IMR-90 (cell line): ENCODE data around the gene NEK9. TPM values are rescaled to one million over a fixed set of nuclear protein-coding genes. Genes with fewer than 3 reads are reported as not detected.
"Not testable (repeated sequence)": the region's sequence is repeated elsewhere in the genome, so short reads cannot be mapped to it uniquely, and the experiment has no call there.

ENCODE experiments used
- ATAC-seq: fragments of 200-7000 bp; cut with Tn5 transposase; 2 replicates; pipeline ENCODE4 v1.9.1; 2020; ENCODE audit warnings: low read depth, mild to moderate bottlenecking, moderate library complexity
- BruUV-seq: library from RNA; stranded (reverse); fragments of 400-500 nt; replicated peaks from 2 replicates; lab custom pipeline; 2021; lab: Mats Ljungman, UMichigan
- CTCF ChIA-PET: fragments of 300-600 bp; formaldehyde crosslinking; extraction: SDS; loops from one replicate; lab custom pipeline; 2021; ENCODE audit warnings: antibody characterized with exemption; lab: Yijun Ruan, JAX
- POLR2A ChIA-PET: fragments of 300-600 bp; sonication (Branson Sonifier 250); formaldehyde crosslinking; loops from one replicate; lab custom pipeline; 2022; ENCODE audit warnings: antibody characterized with exemption; ENCODE audit not compliant: unreplicated experiment; lab: Charles Lee
- DNase-seq: peaks from one replicate; pipeline ENCODE4 v3.0.0; 2013
- H2AFZ ChIP-seq: replicated peaks from 2 replicates; pipeline ENCODE3; 2013; ENCODE audit warnings: low read length, mild to moderate bottlenecking; ENCODE audit not compliant: poor library complexity
- H2AK5ac ChIP-seq: 2 replicates; pipeline ENCODE4 v1.6.1; 2013; ENCODE audit warnings: low read depth, low read length, inconsistent platforms
- H2AK9ac ChIP-seq: replicated peaks from 2 replicates; pipeline ENCODE3; 2013; ENCODE audit warnings: mild to moderate bottlenecking, low read depth, low read length, moderate library complexity; ENCODE audit not compliant: poor library complexity
- H2BK120ac ChIP-seq: 2 replicates; pipeline ENCODE4 v1.6.1; 2013; ENCODE audit warnings: low read depth, low read length, inconsistent platforms
- H2BK15ac ChIP-seq: 3 replicates; pipeline ENCODE4 v1.6.1; 2013; ENCODE audit warnings: low read depth, low read length, inconsistent platforms
- H2BK20ac ChIP-seq: 2 replicates; pipeline ENCODE4 v1.6.1; 2013; ENCODE audit warnings: low read depth, mild to moderate bottlenecking, inconsistent platforms, low read length, moderate library complexity
- H2BK5ac ChIP-seq: 2 replicates; pipeline ENCODE4 v1.6.1; 2013; ENCODE audit warnings: mild to moderate bottlenecking, low read depth, low read length, inconsistent platforms; ENCODE audit not compliant: poor library complexity, severe bottlenecking
- H3K14ac ChIP-seq: replicated peaks from 2 replicates; pipeline ENCODE4 v1.6.1; 2013; ENCODE audit warnings: low read depth, low read length, inconsistent platforms
- H3K18ac ChIP-seq: 2 replicates; pipeline ENCODE4 v1.6.1; 2013; ENCODE audit warnings: low read depth, low read length, control low read depth
- H3K23ac ChIP-seq: 2 replicates; pipeline ENCODE4 v1.6.1; 2013; ENCODE audit warnings: low read depth, low read length, inconsistent platforms
- H3K27ac ChIP-seq: 2 replicates; pipeline ENCODE4 v1.5.1; 2013; ENCODE audit warnings: mild to moderate bottlenecking, control low read depth, low read length; ENCODE audit not compliant: insufficient read depth
- H3K27me3 ChIP-seq: 2 replicates; pipeline ENCODE4 v1.6.1; 2013; ENCODE audit warnings: low read length; ENCODE audit not compliant: control insufficient read depth, insufficient read depth
- H3K36me3 ChIP-seq: 2 replicates; pipeline ENCODE4 v1.6.1; 2013; ENCODE audit warnings: low read length, mixed read lengths; ENCODE audit not compliant: control insufficient read depth, insufficient read depth
- H3K4ac ChIP-seq: 2 replicates; pipeline ENCODE4 v1.6.1; 2013; ENCODE audit warnings: low read depth, low read length, inconsistent platforms
- H3K4me1 ChIP-seq: 2 replicates; pipeline ENCODE4 v1.6.1; 2013; ENCODE audit warnings: low read length, mixed read lengths; ENCODE audit not compliant: control insufficient read depth, insufficient read depth
- H3K4me2 ChIP-seq: 2 replicates; pipeline ENCODE4 v1.6.1; 2013; ENCODE audit warnings: low read depth, mild to moderate bottlenecking, control low read depth, low read length, moderate library complexity
- H3K4me3 ChIP-seq: 2 replicates; pipeline ENCODE4 v1.5.1; 2013; ENCODE audit warnings: low read depth, mild to moderate bottlenecking, control low read depth, low read length, moderate library complexity; ENCODE audit not compliant: insufficient read depth
- H3K56ac ChIP-seq: 2 replicates; pipeline ENCODE4 v1.6.1; 2013; ENCODE audit warnings: low read length, inconsistent platforms; ENCODE audit not compliant: insufficient read depth; ENCODE audit errors: extremely low read depth
- H3K79me1 ChIP-seq, 2 experiments: 2 replicates each; pipeline ENCODE4 v1.6.1; 2013; ENCODE audit warnings: low read length in 2 of 2, inconsistent platforms in 1 of 2, low read depth in 1 of 2
- H3K9ac ChIP-seq: 2 replicates; pipeline ENCODE4 v1.6.1; 2013; ENCODE audit warnings: low read depth, low read length, control low read depth
- H3K9me1 ChIP-seq: 2 replicates; pipeline ENCODE4 v1.6.1; 2013; ENCODE audit warnings: low read length, inconsistent platforms; ENCODE audit not compliant: insufficient read depth
- H3K9me3 ChIP-seq: 2 replicates; pipeline ENCODE4 v1.6.1; 2013; ENCODE audit warnings: low read length; ENCODE audit not compliant: control insufficient read depth, insufficient read depth
- H4K20me1 ChIP-seq: 2 replicates; pipeline ENCODE4 v1.6.1; 2013; ENCODE audit warnings: low read length, inconsistent platforms; ENCODE audit not compliant: insufficient read depth
- H4K5ac ChIP-seq: 2 replicates; pipeline ENCODE4 v1.6.1; 2013; ENCODE audit warnings: mild to moderate bottlenecking, low read depth, low read length, control low read depth
- H4K8ac ChIP-seq, 2 experiments: 2 replicates each; pipeline ENCODE4 v1.6.1; 2013; ENCODE audit warnings: low read depth in 2 of 2, low read length in 2 of 2, control low read depth in 1 of 2, inconsistent platforms in 1 of 2
- H4K91ac ChIP-seq: 2 replicates; pipeline ENCODE4 v1.6.1; 2013; ENCODE audit warnings: low read depth, low read length, inconsistent platforms; ENCODE audit not compliant: insufficient read depth
- WGBS, 2 experiments: methylation state at CpG; one replicate each; pipeline versions ENCODE4 v1.1.5 to v1.1.7; 2013; ENCODE audit warnings: missing lambda C conversion rate in 2 of 2; ENCODE audit not compliant: insufficient read length in 1 of 2; ENCODE audit errors: extremely low coverage in 2 of 2; 5-methylcytosine and 5-hydroxymethylcytosine counted together
- dilution Hi-C: fragments of 300-500 bp; cut with HindIII; formaldehyde crosslinking; loops from one replicate; pipeline ENCODE4 v1.14.3; 2018; ENCODE audit warnings: low sequenced_read_pairs; ENCODE audit not compliant: unreplicated experiment
- in situ Hi-C: fragments of 300-500 bp; cut with MboI; formaldehyde crosslinking; loops from 3 replicates; pipeline ENCODE4 v1.14.3; 2019; ENCODE audit warnings: low sequenced_read_pairs, inconsistent platforms, mixed read lengths
- intact Hi-C: fragments of 100-400 bp; cut with micrococcal nuclease; formaldehyde crosslinking; loops from 2 replicates; pipeline ENCODE4 v1.10.0; 2022
- polyA plus RNA-seq, 3 experiments: library from polyadenylated mRNA; depleted of rRNA; stranded (reverse); fragments of >200 nt; gene quantifications; 2 replicates each; pipeline ENCODE4 v1.2.3, GENCODE V29; 2012; ENCODE audit warnings: low replicate concordance in 1 of 3
- total RNA-seq: library from RNA; depleted of rRNA; stranded (reverse); fragments of >200 nt; gene quantifications from 2 replicates; pipeline ENCODE4 v1.2.3, GENCODE V29; 2012
- TF ChIP-seq, protein P1 (sequence below): fragments of 150-350 bp; IDR thresholded peaks from 2 replicates; pipeline ENCODE4 v1.6.1; 2016; ENCODE audit warnings: low read depth, mild to moderate bottlenecking, low read length, moderate library complexity, borderline replicate concordance

The NEK9 gene
- total and polyA plus RNA-seq, 2 of the 4 experiments (the other 2 are of a cell fraction), result 22.9 to 23.2 TPM

DNA sequence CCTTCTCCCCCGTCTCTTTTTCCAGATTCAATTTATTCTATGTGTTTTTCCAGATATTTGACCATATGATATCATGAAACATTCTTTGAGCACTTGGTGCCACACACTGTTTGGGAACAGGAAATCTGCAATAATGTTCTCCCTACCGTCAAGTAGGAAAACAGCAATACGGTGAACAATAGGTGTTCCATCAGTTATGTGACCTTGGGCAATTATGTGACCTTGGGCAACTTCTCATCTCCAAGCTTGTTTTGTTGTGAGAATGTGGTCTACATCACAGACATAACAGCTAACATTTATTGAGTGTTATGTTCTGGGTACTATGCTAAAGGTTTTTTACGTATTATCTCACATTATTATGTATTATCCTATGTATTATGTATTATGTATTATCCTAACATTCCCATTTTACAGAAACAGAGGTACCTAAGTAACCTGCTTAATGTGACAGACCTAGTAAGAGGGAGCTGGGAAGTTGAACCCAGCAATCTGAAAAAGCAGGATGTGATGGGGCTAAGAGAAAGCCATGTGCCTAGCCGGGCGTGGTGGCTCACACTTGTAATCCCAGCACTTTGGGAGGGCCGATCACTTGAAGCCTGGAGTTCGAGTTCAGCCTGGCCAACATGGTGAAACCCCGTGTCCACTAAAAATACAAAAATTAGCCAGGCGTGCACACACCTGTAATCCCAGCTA lies 1.2 kb upstream of the NEK9 start (continued):
- TF ChIP-seq, protein P1, sequence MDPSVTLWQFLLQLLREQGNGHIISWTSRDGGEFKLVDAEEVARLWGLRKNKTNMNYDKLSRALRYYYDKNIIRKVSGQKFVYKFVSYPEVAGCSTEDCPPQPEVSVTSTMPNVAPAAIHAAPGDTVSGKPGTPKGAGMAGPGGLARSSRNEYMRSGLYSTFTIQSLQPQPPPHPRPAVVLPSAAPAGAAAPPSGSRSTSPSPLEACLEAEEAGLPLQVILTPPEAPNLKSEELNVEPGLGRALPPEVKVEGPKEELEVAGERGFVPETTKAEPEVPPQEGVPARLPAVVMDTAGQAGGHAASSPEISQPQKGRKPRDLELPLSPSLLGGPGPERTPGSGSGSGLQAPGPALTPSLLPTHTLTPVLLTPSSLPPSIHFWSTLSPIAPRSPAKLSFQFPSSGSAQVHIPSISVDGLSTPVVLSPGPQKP, result no peak

DNA sequence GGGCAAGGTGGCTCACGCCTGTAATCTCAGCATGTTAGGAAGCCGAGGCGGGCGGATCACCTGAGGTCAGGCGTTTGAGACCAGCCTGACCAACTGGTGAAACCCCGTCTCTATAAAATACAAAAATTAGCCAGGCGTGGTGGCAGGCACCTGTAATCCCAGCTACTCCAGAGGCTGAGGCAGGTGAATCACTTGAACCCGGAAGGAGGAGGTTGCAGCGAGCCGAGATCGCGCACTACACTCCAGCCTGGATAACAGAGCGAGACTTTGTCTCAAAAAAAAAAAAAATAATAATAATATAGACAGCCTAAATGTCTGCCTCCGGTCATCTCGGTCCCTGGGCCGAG lies 599 bp upstream of the NEK9 start:
- POLR2A ChIA-PET, result interaction anchor here (0.6 kb wide), 1 partner anchor 450 kb away, joined by 3 read pairs; no protein-coding TSS in a partner anchor
- H3K27ac ChIP-seq, result peak overlapping the region; percentile 93; the same call in 1 of the 2 replicates
- CTCF ChIA-PET, H3K27me3 ChIP-seq, H2AK5ac ChIP-seq, H3K4me1 ChIP-seq, intact Hi-C loops, H2BK120ac ChIP-seq, H3K18ac ChIP-seq, in situ Hi-C loops, H2BK20ac ChIP-seq, BruUV-seq, H4K20me1 ChIP-seq, H3K56ac ChIP-seq, H3K36me3 ChIP-seq, H2BK15ac ChIP-seq, H3K9me1 ChIP-seq, ATAC-seq, H3K9me3 ChIP-seq, DNase-seq: not testable (repeated sequence)
- peak overlapping the region; percentile 100 for H4K5ac ChIP-seq
- H3K4ac ChIP-seq, result peak overlapping the region; percentile 95
- peak overlapping the region; percentile 98 for H2AFZ ChIP-seq
- peak overlapping the region; percentile 91 for H3K4me3 ChIP-seq
- H4K8ac ChIP-seq, result peak overlapping the region; percentile 98 to 100
- H3K23ac ChIP-seq, result peak overlapping the region; percentile 83; the same call in 1 of the 2 replicates
- peak overlapping the region; percentile 89 for H3K9ac ChIP-seq
- dilution Hi-C loops, result loop anchor here (25.0 kb wide), 1 partner anchor 185 kb away; no protein-coding TSS in a partner anchor
- peak overlapping the region; percentile 21 for H2AK9ac ChIP-seq
- 21% methylated on average over 4 of the region's 16 CpGs; no CpG with 5 or more reads in 1 of the 2 experiments for WGBS, 2 experiments
- peak overlapping the region; percentile 91 for H3K14ac ChIP-seq
- H3K79me1 ChIP-seq, result peaks cover 20 to 38% of the 10 kb centered on the region in 2 experiments
- H3K4me2 ChIP-seq, result peak overlapping the region; percentile 98
- H2BK5ac ChIP-seq, result peak overlapping the region; percentile 82
- H4K91ac ChIP-seq, result peak overlapping the region; percentile 94
